Forelimb muscle (tissue), 1 donor: Measurements from ENCODE around the gene PLEKHB2. TPM values are rescaled to one million over a fixed set of nuclear protein-coding genes. Genes with fewer than 3 reads are reported as not detected.

Source experiments
- polyA plus RNA-seq: library from polyadenylated mRNA; unstranded; fragments of 120-200 nt; gene quantifications from one replicate; pipeline ENCODE4 v1.2.1, GENCODE V29; 2013; ENCODE audit not compliant: insufficient read length

The PLEKHB2 gene
- polyA plus RNA-seq, 1 donor: 23.1 TPM

Other genes starting within 250 kb of the PLEKHB2 start
- 64.6 TPM for gene FAM168B, start 11.9 kb upstream of the PLEKHB2 start, polyA plus RNA-seq
- 0.10 TPM for gene POTEE, start 104.2 kb downstream of the PLEKHB2 start, polyA plus RNA-seq